GM03348 (cell line): ENCODE measurements around the gene FGF13.

ENCODE experiments used
- DNase-seq: peaks from one replicate; pipeline ENCODE4 v3.0.0; 2012; ENCODE audit warnings: low spot score

FGF13 gene

DNA sequence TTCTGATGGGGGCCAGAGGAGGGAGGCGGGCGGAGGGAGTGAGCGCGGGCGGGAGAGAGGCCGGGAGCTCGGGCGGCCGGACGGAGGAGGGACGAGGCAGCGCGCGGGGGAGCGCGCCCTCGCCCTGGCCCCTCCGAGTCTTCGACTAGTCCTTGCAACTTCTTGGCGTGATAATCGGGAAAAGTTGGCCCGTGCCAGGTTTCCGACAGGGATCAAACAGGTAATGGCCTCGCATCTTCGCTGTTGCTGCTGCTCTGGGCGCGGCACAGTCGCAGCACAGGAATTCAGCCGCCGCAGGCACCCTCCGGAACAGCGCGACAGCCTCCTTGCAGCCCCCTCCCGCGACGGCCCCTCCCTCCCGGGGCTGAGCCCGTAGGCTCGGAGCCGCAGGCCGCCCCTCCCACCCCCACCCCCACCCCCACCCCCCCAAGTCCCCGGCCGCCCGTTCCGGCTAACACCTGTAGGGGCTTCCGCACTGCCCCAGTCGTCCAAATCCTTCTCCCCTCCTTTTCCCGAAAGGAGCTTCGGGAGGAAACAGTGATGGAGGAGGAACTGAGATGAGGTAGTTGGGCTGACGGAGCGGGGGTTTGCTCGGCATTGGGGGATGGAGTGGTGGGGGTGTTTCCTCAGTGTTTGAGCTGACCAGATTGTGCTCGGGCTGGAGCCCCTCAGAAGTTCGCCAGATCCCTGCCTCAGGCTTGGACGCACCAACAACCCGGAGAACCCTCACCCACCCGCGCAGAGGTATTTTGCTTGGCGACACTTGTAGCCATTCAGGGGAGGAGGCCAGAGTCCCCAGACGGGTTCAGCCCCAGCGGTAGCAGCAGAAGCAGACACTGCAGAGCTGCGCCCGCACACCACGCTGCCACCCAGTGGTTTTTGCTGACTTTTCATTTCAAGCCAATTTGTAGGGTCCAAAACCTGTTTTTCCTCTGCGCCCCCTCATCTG lies at the start of gene FGF13:
FGF13 (minus strand) TSS at position 319 of the 949 bp plus-strand sequence. CDS start 714 bp downstream, outside the sequence.
- peak; percentile 56 for DNase-seq

DNA sequence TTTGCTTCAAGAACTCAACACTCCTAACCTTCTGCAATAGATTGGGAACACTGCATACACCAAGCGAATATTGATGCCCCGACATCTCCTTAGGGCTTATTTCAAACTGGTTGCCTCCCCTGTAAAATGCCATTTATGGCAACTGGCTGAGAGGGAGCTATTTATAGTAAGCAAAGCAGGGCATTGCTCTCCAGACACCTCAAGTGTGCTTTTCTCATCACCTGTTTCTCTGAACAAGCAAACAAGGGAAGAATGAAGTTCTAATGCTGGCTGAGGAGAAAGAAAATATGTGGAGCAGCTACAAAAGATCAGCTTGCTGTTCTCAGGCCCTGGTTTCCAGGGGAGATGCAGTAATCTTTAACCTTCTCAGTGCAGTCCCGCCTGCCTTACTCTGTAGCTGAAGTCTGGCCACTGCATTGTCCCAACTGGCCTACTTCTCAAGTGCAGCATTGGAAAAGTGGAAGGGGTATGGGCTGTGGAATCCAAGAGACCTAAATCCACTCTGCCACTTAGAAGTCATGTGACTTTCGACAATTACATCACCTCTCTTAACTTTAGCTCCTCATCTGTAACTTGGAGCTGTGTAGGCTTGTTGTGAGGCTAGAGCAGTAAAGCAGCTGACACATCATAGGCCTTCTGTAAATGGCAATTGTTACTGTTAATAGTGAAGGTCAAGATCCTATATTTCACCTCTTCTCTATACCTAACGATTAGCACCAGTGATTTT lies 47.9 kb upstream of the FGF13 start:
- DNase-seq: no peak

DNA sequence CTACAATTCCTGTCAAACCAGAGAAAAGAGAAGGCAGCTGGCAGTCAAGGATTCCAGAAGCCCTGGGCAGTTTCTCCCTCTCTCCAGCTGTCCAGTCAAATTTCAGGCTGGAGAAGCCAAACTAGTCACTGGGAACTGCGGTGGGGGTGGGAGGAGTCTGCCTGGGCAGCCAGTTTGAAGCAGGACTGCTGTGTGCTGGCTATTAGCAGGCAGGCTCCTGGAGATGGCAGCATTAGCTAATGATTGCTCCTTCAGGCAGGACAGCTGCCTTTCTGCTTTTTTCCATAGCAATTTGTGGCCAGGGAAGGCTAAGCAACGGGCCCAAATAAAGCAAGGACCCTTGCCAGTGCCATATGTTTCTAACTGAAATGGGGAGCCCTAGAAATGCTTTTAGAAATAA lies 44.7 kb upstream of the FGF13 start:
- DNase-seq: peak; percentile 75

DNA sequence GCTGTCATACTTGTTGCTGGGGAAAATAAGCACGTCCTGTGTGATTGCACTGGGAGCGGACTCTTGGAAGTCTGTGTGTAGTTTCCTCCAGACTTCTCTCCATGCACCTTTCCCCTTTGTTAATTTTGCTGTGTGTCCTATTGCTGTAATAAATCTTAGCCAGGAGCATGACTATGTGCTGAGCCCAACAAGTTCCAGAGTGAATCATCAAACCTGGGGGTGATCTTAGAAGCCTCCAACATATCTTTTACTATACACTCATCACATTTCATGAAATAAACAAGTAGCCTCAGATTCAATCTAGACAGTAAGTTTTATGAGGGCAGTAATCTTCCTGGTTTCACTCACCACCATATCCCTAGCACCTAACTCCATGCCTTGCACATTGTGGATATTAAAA lies 43.3 kb upstream of the FGF13 start:
- DNase-seq: no peak

DNA sequence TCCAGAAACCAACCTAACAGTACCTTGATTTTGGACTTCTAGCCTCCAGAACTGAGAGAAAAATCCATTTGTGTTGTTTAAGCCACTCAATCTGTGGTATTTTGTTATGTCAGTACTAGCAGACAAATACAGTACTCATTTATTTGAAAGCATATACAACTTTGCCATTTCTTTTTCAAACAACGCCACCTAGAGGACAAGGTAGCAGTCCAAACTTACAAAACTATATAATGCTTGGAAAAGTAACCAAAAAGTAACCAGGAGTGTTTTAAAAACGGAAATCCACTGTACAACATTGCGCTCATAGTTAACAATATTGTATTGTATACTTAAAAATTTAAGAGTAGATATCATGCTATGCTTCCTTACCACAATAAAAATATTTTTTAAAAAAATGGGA lies 37.0 kb upstream of the FGF13 start:
- DNase-seq: no peak

DNA sequence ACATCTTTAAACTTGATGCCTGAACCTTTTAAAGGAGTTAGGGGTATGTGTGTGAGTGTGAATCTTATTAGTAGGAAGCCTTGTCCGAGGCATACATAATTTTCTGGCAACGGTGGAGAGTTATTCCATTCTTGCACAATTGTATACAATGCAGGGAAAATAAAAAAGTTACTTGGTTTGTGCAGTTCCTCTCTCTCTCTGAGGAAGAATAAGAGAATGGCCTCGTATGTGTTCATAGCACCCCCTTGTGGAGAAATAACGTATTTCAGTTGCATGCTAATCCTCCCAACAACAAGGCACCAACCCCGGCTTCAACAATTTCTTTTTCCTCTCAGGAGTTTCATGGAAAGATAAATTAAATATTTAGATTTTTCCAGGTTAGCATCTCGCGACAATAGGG lies 33.7 kb upstream of the FGF13 start:
- DNase-seq: peak; percentile 36

DNA sequence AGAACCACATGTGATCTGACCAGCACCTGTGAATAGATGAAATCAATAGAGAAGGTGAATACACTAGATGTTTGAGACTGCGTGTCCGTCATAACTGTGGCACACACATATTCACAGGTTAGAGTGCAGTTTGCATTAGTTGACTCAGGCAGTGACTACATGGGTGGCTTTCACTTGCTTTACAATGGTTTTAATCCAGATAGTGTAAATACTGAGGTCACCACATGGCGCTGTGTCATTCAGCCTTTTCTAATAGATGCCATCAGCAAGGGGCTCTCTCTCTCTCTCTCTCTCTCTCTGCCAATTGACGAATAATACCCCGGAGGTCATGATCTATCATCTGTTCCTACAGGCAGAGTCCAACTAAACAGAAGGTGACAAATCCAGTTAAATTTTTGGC lies 30.7 kb upstream of the FGF13 start:
- DNase-seq: no peak

DNA sequence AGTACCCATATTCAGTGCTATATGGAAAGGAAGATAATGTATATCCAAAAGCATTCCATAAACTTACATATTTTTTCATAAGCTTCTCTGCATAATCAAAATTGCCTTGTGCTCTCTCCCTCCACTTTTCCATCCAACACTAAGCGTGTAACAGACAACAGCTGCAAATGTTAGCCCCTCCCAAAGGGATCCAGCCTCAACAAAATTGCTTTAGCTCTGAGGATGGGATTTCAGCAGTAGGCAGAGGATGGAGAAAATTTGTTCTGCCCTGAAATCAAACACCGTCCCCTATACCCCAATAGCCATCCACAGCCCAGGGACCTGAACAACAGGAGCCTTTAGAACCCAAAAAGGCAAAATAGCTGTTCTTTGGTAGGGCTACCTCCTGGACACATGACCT lies 28.8 kb upstream of the FGF13 start:
- no peak for DNase-seq

DNA sequence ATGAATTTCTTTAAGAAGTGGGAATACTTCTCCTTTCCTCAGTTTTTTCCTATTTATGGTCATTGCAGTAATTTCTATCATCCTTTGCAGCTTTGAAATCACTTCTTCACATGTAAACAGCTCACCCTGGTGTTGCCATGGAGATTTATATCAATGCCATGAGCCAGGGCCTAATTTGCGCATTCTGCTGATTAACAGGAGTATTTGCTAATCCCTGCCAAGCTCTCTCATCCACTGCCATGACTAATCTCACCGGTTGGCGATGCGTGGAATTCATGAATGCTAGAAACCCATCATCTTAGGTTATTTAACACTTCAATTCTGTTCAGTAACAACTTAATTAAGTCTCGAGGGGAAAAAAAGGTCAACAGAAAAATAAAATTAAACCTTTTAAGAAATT lies 11.8 kb upstream of the FGF13 start:
- DNase-seq: no peak

DNA sequence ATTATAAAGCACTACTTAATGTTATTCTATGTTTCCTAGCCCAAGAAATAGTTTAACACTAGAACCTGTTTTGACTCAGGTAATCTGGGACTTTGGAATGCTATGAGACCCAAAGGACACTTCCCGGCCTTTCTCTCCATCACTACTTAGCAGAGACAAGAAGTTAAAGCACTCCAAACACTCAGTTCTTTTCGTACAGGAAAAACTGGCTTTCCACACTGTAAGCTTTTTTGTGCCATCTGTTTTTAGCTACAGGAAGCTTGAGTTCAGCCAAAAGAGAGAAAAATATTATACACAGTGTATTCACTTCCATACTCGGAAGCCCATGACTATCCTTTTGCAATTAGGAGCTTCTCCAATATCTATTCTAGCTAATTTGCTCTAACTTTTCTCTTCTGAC lies 7.9 kb upstream of the FGF13 start:
- no peak for DNase-seq

DNA sequence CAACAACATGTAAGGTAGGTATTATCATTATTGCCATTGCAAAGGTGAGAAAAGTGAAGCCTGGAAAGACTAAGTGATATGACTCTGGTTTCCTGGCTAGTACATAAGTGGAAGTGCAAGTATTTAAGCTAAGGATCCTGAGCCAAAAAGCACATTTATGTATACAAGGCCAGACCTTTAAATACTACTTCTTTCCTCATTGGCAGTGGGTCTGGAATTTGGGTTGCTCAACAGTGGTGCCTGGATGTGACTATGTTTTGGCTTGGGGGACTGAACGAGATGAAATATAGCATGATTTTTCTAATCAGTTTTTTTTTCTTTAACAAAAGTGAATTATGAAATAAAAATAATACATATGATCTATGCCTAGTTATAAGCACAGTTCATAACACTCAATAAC lies 7.4 kb upstream of the FGF13 start:
- DNase-seq: no peak

DNA sequence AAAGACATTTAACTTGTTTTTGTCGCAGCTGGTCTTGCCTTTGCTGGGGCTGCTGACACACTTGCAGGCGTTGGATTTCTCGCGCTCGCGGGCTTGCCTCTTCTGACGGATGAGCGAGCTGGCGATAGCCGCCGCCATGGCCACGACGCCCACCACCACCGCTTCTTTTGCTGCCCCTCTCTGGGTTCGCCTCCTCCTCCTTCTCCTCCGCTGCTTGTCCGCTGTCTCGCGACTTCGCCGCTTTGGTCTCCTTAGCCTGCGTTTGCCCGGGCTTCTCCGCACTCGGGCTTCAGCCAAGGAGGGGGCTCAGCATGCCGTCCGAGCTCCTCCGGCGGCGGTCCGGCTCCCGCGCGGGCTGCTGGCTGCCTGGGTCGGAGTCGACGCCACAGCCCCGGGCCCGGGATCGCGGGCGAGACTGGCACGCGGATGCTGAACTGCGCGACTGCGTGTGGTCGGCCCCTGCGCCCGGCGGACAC lies 613 bp downstream of the FGF13 start:
- no peak for DNase-seq

DNA sequence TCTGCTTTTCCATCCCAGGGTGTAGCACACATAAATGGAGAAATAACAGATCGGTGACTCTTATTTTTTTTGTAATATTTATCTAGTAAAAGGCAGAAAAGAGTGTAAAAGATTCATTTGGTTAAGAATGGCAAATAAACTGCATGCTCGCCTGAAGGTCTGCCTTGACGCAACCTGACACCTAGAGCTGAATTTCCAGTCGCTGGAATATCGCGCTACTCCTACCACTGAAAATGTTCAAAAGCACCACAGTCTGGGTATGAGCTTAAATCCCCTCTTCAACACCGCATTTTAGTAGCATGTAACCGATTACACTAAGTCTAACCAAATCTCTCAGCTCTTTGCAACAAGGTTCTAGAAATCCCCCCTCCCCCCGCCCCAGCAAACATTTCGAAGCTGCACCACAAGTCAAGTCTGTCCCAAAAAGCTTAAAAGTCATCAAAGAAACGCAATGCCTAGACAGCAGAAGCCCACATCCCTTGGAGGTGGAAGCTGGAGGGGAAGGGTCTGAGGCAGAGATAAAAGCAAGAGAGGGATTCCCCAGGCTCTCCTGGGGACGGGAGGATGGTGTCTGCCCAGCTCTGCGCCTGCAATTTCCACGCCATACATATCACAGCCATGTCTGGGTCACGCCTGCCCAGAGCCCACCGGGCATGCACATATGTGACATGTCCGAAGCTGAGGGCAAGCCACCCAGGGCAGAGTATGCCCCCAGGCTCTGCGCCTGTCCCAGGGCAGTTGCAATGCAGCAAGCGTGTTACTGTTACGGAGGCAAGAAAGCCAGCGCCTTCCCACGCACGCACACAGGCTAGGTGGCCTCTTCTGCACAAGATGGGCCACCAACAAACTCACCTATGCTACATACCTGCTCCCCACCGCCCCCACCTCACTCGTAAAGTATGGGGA lies 1.4 kb downstream of the FGF13 start:
- no peak for DNase-seq

DNA sequence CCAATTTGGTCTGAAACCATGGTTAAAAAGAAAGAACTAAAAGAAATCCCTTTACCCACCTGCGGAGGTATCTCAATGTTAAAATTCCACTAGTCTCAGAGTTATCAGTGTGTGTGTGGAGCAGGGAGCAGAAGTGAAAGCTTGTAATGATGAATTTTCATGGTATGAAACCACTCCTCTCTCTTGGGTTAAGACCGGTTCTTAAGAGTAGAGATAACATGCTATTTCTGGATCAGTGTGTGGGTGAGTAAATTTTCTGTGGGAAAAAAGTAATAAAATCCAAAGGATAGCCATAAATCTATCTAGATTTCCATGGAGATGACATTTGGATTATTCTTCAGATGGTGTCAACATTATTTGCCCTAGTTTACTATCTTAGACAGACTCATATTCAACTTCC lies 3.2 kb downstream of the FGF13 start:
- DNase-seq: peak; percentile 5

DNA sequence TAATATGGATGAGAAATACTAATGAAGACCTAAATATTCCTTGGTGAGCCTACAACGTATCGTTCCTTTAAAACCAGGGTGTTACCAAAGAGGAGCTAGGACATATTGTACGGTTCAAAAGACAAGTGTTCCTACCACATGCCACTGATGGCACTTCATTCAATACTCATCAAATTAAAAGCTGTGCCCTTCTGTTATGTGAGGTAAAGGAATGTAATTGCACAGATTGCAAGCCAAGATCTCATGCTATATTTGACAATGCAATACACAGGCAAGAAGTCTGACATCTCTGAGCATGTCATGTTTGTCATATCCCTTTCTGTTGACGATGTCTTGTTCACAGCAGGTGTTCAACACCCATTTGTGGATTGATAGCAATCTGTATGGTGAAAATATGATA lies 6.9 kb downstream of the FGF13 start:
- DNase-seq: no peak

DNA sequence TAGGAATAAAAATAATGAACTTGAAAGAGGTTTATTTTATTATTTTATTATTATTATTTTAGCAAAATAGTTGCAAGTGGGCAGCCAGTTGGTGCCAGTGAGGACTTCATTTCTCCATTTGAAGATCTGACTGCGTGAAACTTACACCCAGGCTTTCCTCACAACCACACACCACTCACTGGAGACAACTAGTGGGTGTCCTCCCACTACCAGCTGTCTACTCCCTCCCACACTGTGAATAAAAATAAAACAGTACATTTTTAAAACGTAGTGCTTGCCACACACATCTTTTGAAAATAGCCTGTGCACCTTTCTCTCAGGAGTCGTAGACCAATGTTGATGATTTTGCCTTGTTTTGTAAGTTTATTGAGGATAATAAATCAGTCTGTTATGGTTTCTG lies 7.4 kb downstream of the FGF13 start:
- DNase-seq: no peak

DNA sequence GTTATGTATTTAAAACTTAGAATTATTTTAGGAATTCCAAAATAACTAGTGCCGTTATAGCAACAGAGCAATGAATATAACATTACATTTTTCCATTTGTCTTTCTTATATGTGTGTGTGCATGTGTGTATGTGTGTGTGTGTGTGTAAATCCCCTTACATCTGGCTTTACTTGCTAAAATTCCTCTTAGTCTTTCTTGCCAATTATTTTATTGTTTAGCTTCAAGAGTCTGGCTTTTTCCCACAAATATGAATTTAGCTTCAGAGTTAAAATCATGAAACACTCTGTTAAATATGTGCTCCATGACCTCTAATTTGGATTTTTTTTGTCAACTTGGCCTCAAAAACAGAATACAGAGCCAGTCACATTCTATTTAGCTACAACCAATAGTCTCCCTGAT lies 18.9 kb downstream of the FGF13 start:
- DNase-seq: peak; percentile 1

DNA sequence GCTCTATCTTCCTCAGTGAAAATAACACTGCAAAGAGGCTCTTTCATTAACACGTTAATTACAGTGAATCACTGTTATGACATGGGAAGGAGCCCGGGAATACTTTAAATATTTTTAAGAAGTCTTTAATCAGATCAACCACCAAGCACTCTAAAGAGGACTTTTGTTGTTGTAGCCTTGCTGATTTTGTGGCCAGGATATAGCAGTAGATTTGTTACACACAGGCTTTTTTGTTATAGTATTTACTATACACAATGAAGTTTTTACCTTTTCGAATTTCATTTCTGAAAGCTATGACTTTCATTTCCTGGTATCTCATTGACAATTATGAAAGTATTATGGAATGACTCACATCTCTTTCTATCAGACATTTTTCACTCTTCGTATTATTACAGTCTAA lies 20.3 kb downstream of the FGF13 start:
- no peak for DNase-seq

DNA sequence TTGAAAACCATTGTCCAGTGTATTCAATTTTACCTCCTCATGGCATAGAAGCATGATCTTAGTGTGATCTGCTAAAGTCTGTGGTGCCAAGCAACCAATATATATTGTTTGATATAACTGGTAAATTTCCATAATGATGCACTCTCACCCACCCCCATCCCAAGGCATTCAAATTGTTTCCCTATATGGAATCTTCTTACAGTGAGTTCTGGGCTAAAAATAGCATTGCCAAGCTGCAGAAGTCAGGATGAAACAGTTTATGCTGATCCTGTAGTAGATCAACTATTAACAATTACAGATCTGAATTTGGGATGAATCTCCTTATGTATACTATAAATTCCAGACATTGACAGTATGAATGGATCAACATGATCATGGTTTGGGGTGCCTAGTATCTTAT lies 20.9 kb downstream of the FGF13 start:
- no peak for DNase-seq

DNA sequence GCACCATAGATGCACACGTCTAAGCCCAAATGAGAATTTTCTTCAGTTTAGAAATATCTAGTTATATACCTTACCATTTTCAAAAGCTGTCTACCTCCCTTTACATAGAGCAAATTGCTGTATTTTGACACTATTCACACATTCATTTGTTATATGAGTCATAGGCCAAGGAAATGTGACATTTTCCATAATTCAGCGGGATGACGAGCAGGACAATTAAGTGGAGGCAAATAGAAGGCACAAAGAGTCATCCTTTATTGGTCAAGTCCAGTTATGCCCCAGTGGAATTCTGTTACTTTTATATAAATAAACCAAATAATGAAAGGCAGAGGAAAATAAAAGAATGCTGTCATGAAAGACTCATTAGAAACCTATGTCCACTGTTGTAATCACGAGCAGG lies 27.9 kb downstream of the FGF13 start:
- DNase-seq: no peak

DNA sequence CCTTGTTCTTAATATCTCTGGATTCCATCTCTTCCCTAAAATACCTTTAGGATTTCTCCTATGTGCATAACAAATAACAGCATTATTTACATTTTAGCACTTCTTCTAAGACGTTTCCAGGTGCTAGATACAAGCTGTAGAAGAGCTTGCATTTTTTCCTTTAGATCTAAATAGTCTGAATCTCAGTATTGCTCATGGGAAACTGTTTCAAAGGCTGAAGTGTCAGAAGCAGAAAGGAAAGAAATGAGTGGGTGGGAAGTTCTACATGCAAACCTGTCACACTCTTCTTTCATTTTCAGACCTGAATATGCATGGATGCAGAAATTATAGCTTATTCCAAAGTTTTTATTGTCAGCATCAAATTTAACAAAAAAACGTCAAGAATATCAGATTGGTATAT lies 41.8 kb downstream of the FGF13 start:
- no peak for DNase-seq

DNA sequence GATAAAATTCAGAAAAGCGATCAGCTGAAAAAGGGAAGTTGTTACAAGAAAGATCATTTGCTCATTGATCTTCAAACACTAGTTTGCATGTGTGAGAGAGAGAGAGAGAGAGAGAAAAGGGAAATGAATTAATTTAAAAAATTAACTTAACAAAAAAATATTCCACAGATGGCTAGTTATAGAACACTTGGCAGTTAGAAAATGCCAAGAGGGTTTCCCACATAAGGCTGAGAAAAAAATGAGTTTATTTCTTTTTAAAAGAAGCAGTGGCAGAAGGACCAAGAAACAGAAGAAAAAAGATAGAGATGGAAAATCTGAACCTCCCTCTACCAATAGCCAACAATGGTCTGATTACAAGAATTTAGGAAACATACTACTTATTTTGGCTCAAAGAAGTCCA lies 47.1 kb downstream of the FGF13 start:
- DNase-seq: no peak
